Keratinocyte (primary cell): ENCODE data around the gene AIMP1.

Source experiments
- CTCF ChIP-seq, 3 experiments: IDR thresholded peaks in 1 of 3; conservative IDR thresholded peaks in 1 of 3; optimal IDR thresholded peaks in 1 of 3; 2 replicates in 2 of 3; 3 replicates in 1 of 3; pipeline versions ENCODE3 to v1.5.1; 2011; ENCODE audit warnings: low read length in 3 of 3, mild to moderate bottlenecking in 3 of 3, moderate library complexity in 2 of 3, control low read depth in 1 of 3, inconsistent platforms in 1 of 3; ENCODE audit not compliant: insufficient read depth in 2 of 3; ENCODE audit errors: extremely low read depth in 1 of 3
- EZH2 ChIP-seq: IDR thresholded peaks from one replicate; pipeline ENCODE4 v1.6.1; 2012; ENCODE audit warnings: inconsistent platforms, mild to moderate bottlenecking, low read length, moderate library complexity

DNA sequence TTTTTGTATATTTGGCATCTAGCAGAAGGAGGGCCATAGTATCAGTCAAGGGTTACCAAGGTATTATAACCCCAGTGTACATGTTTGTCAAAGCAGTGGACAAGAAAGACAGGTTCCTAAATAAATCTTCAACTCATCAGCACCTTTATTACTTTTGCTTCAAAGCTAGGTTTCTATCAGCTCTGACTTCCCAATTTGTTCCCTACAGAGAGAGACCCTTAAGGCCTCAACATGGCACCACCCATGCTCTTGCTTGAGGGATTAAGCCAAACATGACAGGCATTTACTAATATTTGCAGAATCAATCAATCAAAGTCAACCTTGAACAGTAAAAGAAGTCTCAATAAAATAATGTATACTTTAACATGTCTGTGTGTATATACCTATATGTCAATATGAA, 9.8 kb upstream of the AIMP1 start:
- TF ChIP-seq CTCF (optimal IDR thresholded peaks at IDR 0.05 in 1 of 3, IDR thresholded peaks at IDR 0.05 in 1 of 3, conservative IDR thresholded peaks at IDR 0.05 in 1 of 3; ENCODE audit: extremely low read depth in 1 of 3, insufficient read depth in 2 of 3, low read length in 3 of 3), result no peak
- TF ChIP-seq EZH2, result no peak
